ENCODE results near the gene TIPARP.

GRCh38 chr3:156710429-156710828 lies 36.0 kb downstream of the TIPARP start:
- TF ChIP-seq, protein P1, sequence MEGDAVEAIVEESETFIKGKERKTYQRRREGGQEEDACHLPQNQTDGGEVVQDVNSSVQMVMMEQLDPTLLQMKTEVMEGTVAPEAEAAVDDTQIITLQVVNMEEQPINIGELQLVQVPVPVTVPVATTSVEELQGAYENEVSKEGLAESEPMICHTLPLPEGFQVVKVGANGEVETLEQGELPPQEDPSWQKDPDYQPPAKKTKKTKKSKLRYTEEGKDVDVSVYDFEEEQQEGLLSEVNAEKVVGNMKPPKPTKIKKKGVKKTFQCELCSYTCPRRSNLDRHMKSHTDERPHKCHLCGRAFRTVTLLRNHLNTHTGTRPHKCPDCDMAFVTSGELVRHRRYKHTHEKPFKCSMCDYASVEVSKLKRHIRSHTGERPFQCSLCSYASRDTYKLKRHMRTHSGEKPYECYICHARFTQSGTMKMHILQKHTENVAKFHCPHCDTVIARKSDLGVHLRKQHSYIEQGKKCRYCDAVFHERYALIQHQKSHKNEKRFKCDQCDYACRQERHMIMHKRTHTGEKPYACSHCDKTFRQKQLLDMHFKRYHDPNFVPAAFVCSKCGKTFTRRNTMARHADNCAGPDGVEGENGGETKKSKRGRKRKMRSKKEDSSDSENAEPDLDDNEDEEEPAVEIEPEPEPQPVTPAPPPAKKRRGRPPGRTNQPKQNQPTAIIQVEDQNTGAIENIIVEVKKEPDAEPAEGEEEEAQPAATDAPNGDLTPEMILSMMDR (IDR thresholded peaks at IDR 0.05; ENCODE audit: low read depth, low read length, missing input control) = no peak
- no peak for TF ChIP-seq EGR1 (IDR thresholded peaks at IDR 0.05; ENCODE audit: low read depth in 2 of 2)
- TF ChIP-seq MAX (IDR thresholded peaks at IDR 0.05) = no peak
- TF ChIP-seq, protein P2, sequence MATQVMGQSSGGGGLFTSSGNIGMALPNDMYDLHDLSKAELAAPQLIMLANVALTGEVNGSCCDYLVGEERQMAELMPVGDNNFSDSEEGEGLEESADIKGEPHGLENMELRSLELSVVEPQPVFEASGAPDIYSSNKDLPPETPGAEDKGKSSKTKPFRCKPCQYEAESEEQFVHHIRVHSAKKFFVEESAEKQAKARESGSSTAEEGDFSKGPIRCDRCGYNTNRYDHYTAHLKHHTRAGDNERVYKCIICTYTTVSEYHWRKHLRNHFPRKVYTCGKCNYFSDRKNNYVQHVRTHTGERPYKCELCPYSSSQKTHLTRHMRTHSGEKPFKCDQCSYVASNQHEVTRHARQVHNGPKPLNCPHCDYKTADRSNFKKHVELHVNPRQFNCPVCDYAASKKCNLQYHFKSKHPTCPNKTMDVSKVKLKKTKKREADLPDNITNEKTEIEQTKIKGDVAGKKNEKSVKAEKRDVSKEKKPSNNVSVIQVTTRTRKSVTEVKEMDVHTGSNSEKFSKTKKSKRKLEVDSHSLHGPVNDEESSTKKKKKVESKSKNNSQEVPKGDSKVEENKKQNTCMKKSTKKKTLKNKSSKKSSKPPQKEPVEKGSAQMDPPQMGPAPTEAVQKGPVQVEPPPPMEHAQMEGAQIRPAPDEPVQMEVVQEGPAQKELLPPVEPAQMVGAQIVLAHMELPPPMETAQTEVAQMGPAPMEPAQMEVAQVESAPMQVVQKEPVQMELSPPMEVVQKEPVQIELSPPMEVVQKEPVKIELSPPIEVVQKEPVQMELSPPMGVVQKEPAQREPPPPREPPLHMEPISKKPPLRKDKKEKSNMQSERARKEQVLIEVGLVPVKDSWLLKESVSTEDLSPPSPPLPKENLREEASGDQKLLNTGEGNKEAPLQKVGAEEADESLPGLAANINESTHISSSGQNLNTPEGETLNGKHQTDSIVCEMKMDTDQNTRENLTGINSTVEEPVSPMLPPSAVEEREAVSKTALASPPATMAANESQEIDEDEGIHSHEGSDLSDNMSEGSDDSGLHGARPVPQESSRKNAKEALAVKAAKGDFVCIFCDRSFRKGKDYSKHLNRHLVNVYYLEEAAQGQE (IDR thresholded peaks at IDR 0.05) = no peak
- TF ChIP-seq SP1 (IDR thresholded peaks at IDR 0.05) = no peak
- TF ChIP-seq TAF1 (conservative IDR thresholded peaks at IDR 0.05) = no peak
- no peak for TF ChIP-seq ZBTB33 (IDR thresholded peaks at IDR 0.05)
- no peak for TF ChIP-seq GABPA (IDR thresholded peaks at IDR 0.05 in 1 of 2, conservative IDR thresholded peaks at IDR 0.05 in 1 of 2)
- TF ChIP-seq FOXA1 (IDR thresholded peaks at IDR 0.05) = no peak
- no peak for TF ChIP-seq YY1 (IDR thresholded peaks at IDR 0.05)
- TF ChIP-seq, protein P3, sequence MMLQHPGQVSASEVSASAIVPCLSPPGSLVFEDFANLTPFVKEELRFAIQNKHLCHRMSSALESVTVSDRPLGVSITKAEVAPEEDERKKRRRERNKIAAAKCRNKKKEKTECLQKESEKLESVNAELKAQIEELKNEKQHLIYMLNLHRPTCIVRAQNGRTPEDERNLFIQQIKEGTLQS (IDR thresholded peaks at IDR 0.05) = no peak
- no peak for TF ChIP-seq RXRA (IDR thresholded peaks at IDR 0.05)
